Measurements from ENCODE around the gene IGFBP6. TPM values are rescaled to one million over a fixed set of nuclear protein-coding genes. Genes with fewer than 3 reads are reported as not detected.

The IGFBP6 gene
- total and polyA plus RNA-seq, 2 donors (not counting 1 experiment from before 2014, with no cell fraction given), result 0.30 TPM; not detected in 1

DNA sequence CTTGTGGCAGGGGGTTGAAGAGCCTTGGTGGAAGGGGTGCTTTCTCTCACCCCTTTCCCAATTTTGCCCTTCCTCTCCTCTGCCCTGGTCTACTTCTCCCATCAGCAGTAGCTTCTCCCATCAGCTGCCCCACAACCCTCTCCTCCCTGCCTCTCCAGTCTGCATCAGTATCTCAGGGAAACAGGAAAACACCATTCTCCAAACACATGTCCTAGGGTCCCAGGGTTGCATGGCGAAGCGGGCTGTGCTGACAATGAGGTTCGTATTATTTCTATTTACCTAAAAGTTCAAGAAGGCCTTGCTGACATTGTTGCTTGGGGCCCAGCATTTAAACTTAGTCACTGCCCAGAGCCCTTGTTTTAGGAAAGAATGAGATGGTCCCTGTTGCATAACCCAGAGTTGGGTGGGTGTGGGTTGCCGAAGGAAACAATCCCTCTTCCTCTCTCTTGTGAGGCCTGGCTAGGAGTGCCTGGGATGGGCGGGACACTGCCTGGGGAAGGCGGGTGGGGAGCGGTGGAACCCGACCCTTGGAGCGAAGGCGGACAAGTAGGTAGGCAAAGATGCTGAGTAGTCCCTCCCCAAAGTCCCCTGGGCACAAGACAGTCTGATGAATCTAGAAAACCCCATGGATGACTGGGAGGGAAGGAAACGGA, 1.3 kb upstream of the IGFBP6 start:
- no peaks in the 10 kb centered on the region for H3K9me3 Mint-ChIP-seq (ENCODE audit: insufficient read depth)
- ChIA-PET CTCF (interaction anchor here (3.4 to 13.1 kb wide), 2 partner anchors 11 to 29 kb away, joined by 22 to 344 read pairs; no protein-coding TSS in a partner anchor), POLR2A (no interaction called here)
- Histone ChIP-seq H3K36me3 (replicated peaks in 1 of 2; ENCODE audit: control extremely low read depth in 1 of 2, control insufficient read depth in 1 of 2, extremely low read depth in 1 of 2, insufficient read depth in 2 of 2, low read length in 1 of 2) (no peaks in the 10 kb centered on the region), H3K27me3 (replicated peaks in 1 of 4; ENCODE audit: control extremely low read depth in 1 of 4, control insufficient read depth in 3 of 4, insufficient read depth in 4 of 4, low read length in 3 of 4) (peaks cover 0 to 18% (median 8%) of the 10 kb centered on the region in 4 experiments), H3K79me2 (ENCODE audit: control insufficient read depth, insufficient read depth, low read length) (no peaks in the 10 kb centered on the region), H3K4me2 (replicated peaks; ENCODE audit: low read depth, low read length, poor library complexity, severe bottlenecking) (no peak overlapping the region), H3K9ac (ENCODE audit: low read length) (no peak overlapping the region), H3K4me3 (ENCODE audit: control extremely low read depth in 1 of 5, extremely low read depth in 1 of 5, insufficient read depth in 1 of 5, low read depth in 2 of 5, low read length in 4 of 5) (no peak overlapping the region), H3K4me1 (ENCODE audit: control insufficient read depth in 2 of 2, insufficient read depth in 2 of 2, low read length in 2 of 2) (peaks cover 18 to 23% of the 10 kb centered on the region in 2 donors), H3K9me3 (ENCODE audit: control extremely low read depth in 1 of 3, control insufficient read depth in 2 of 3, insufficient read depth in 1 of 3, low read length in 2 of 3) (no peaks in the 10 kb centered on the region), H4K20me1 (ENCODE audit: control insufficient read depth, insufficient read depth, low read length, poor library complexity, severe bottlenecking) (no peaks in the 10 kb centered on the region), H3K27ac (ENCODE audit: low read length in 2 of 2) (no peak overlapping the region), H2AFZ (ENCODE audit: insufficient read depth, low read depth, low read length, poor library complexity, severe bottlenecking) (no peak overlapping the region)
- H3K4me3 Mint-ChIP-seq, result peak overlapping the region; percentile 44
- no peak overlapping the region for H3K27ac Mint-ChIP-seq
- peaks cover 28% of the 10 kb centered on the region for H3K4me1 Mint-ChIP-seq
- 80% methylated on average over 2 of the region's 11 CpGs for WGBS (ENCODE audit: insufficient coverage)
- no peak for ATAC-seq (ENCODE audit: low read depth)
- DNase-seq, result no peak
- TF ChIP-seq CTCF (IDR thresholded peaks at IDR 0.05) (no peak), EZH2 (IDR thresholded peaks at IDR 0.05; ENCODE audit: borderline replicate concordance, insufficient read depth, low read depth, low read length, poor library complexity, severe bottlenecking) (no peak)
- H3K27me3 Mint-ChIP-seq, result peaks cover 25% of the 10 kb centered on the region
- intact Hi-C loops (cut with micrococcal nuclease), result loop anchor here (5.0 kb wide), 1 partner anchor 44 kb away; the partner anchor contains the start of gene TNS2

GRCh38 chr12:53096759-53097158, 708 bp upstream of the IGFBP6 start:
- DNase-seq, result no peak
- intact Hi-C loops (cut with micrococcal nuclease), result loop anchor here (1.0 to 5.0 kb wide), 2 partner anchors 17 to 44 kb away; partner anchors contain the start of genes SPRYD3 and TNS2
- no peak for ATAC-seq (ENCODE audit: low read depth)
- WGBS (ENCODE audit: insufficient coverage), result 71% methylated on average over 7 of the region's 9 CpGs
- Mint-ChIP-seq H3K4me1 (peaks cover 28% of the 10 kb centered on the region), H3K9me3 (ENCODE audit: insufficient read depth) (no peaks in the 10 kb centered on the region), H3K4me3 (peak overlapping the region; percentile 90), H3K27ac (peak overlapping the region; percentile 53), H3K27me3 (peaks cover 21% of the 10 kb centered on the region)
- H3K79me2 ChIP-seq (ENCODE audit: control insufficient read depth, insufficient read depth, low read length), result no peaks in the 10 kb centered on the region
- H3K36me3 ChIP-seq (replicated peaks in 1 of 2; ENCODE audit: control extremely low read depth in 1 of 2, control insufficient read depth in 1 of 2, extremely low read depth in 1 of 2, insufficient read depth in 2 of 2, low read length in 1 of 2), result no peaks in the 10 kb centered on the region
- no peaks in the 10 kb centered on the region for H3K9me3 ChIP-seq (ENCODE audit: control extremely low read depth in 1 of 3, control insufficient read depth in 2 of 3, insufficient read depth in 1 of 3, low read length in 2 of 3)
- POLR2A ChIA-PET, result no interaction called here
- peak overlapping the region; percentile 100 for H3K4me2 ChIP-seq (replicated peaks; ENCODE audit: low read depth, low read length, poor library complexity, severe bottlenecking)
- peak overlapping the region; percentile 78 for H3K9ac ChIP-seq (ENCODE audit: low read length)
- H3K4me1 ChIP-seq (ENCODE audit: control insufficient read depth in 2 of 2, insufficient read depth in 2 of 2, low read length in 2 of 2), result peaks cover 18 to 23% of the 10 kb centered on the region in 2 donors
- CTCF ChIA-PET, result interaction anchor here (3.4 to 13.1 kb wide), 3 partner anchors 11 to 29 kb away, joined by 22 to 344 read pairs (median 53); partner anchors contain the start of gene SPRYD3
- H3K4me3 ChIP-seq (ENCODE audit: control extremely low read depth in 1 of 5, extremely low read depth in 1 of 5, insufficient read depth in 1 of 5, low read depth in 2 of 5, low read length in 4 of 5), result peak overlapping the region in 1 of 5 experiments; percentile 69
- H2AFZ ChIP-seq (ENCODE audit: insufficient read depth, low read depth, low read length, poor library complexity, severe bottlenecking), result peak overlapping the region; percentile 89
- H3K27me3 ChIP-seq (replicated peaks in 1 of 4; ENCODE audit: control extremely low read depth in 1 of 4, control insufficient read depth in 3 of 4, insufficient read depth in 4 of 4, low read length in 3 of 4), result peaks cover 0 to 18% (median 8%) of the 10 kb centered on the region in 4 experiments
- no peaks in the 10 kb centered on the region for H4K20me1 ChIP-seq (ENCODE audit: control insufficient read depth, insufficient read depth, low read length, poor library complexity, severe bottlenecking)
- H3K27ac ChIP-seq (ENCODE audit: low read length in 2 of 2), result no peak overlapping the region
- no peak for TF ChIP-seq EZH2 (IDR thresholded peaks at IDR 0.05; ENCODE audit: borderline replicate concordance, insufficient read depth, low read depth, low read length, poor library complexity, severe bottlenecking)
- TF ChIP-seq CTCF (IDR thresholded peaks at IDR 0.05), result no peak

Measured in B cell (primary cell).